Common myeloid progenitor, CD34-positive (primary cell): Measurements from ENCODE around the gene CNTRL.
"Not testable (repeated sequence)": the region's sequence is repeated elsewhere in the genome, so short reads cannot be mapped to it uniquely, and the experiment has no call there.

Experiments
- CTCF ChIA-PET: fragments of 350-600 bp; sonication (Branson Sonifier 250); formaldehyde crosslinking; loops from one replicate; lab custom pipeline; 2021; ENCODE audit warnings: antibody characterized with exemption; lab: Charles Lee
- POLR2A ChIA-PET: fragments of 350-600 bp; sonication (Branson Sonifier 250); formaldehyde crosslinking; loops from one replicate; lab custom pipeline; 2021; ENCODE audit warnings: antibody characterized with exemption; lab: Charles Lee
- DNase-seq, 3 donors: peaks; one replicate each; pipeline versions ENCODE4 v3.0.0 to v3.0.0-alpha.2; 2013
- H3K27ac ChIP-seq, 2 experiments: 1 replicate in 1 of 2; 2 replicates in 1 of 2; pipeline ENCODE4 v1.7.0; 2013; ENCODE audit warnings: inconsistent platforms in 2 of 2, low read length in 2 of 2, mild to moderate bottlenecking in 2 of 2, low read depth in 1 of 2, moderate library complexity in 1 of 2; ENCODE audit not compliant: severe bottlenecking in 2 of 2, insufficient read depth in 1 of 2, poor library complexity in 1 of 2
- H3K27me3 ChIP-seq, 5 experiments: replicated peaks in 2 of 5; 1 replicate in 3 of 5; 2 replicates in 2 of 5; pipeline versions ENCODE4 v1.6.1 to v1.7.0; 2013; ENCODE audit warnings: low read length in 4 of 5, mild to moderate bottlenecking in 2 of 5, moderate library complexity in 2 of 5, inconsistent platforms in 1 of 5; ENCODE audit not compliant: insufficient read depth in 5 of 5, control insufficient read depth in 4 of 5
- H3K36me3 ChIP-seq, 4 experiments: 1 replicate in 2 of 4; 2 replicates in 2 of 4; pipeline versions ENCODE4 v1.6.1 to v1.7.0; 2013; ENCODE audit warnings: low read length in 3 of 4, control low read depth in 1 of 4, mild to moderate bottlenecking in 1 of 4; ENCODE audit not compliant: control insufficient read depth in 4 of 4, insufficient read depth in 4 of 4
- H3K4me1 ChIP-seq, 4 experiments: 1 replicate in 3 of 4; 2 replicates in 1 of 4; pipeline versions ENCODE4 v1.6.1 to v1.7.1; 2013; ENCODE audit warnings: low read length in 3 of 4, mild to moderate bottlenecking in 3 of 4, control low read depth in 1 of 4, inconsistent platforms in 1 of 4, moderate library complexity in 1 of 4; ENCODE audit not compliant: control insufficient read depth in 4 of 4, insufficient read depth in 4 of 4; ENCODE audit errors: control extremely low read depth in 1 of 4
- H3K4me3 ChIP-seq, 7 experiments: 1 replicate in 4 of 7; 2 replicates in 3 of 7; pipeline versions ENCODE4 v1.5.1 to v1.7.0; 2013; ENCODE audit warnings: mild to moderate bottlenecking in 7 of 7, low read length in 6 of 7, moderate library complexity in 6 of 7, inconsistent platforms in 2 of 7, low read depth in 2 of 7, control low read depth in 1 of 7; ENCODE audit not compliant: insufficient read depth in 4 of 7, control insufficient read depth in 1 of 7; ENCODE audit errors: extremely low read depth in 1 of 7
- H3K9me3 ChIP-seq, 5 experiments: 1 replicate in 4 of 5; 2 replicates in 1 of 5; pipeline versions ENCODE4 v1.6.1 to v1.7.1; 2013; ENCODE audit warnings: low read length in 4 of 5, mild to moderate bottlenecking in 2 of 5, inconsistent platforms in 1 of 5, low read depth in 1 of 5, moderate library complexity in 1 of 5; ENCODE audit not compliant: control insufficient read depth in 4 of 5, insufficient read depth in 2 of 5; ENCODE audit errors: control extremely low read depth in 1 of 5
- WGBS: methylation state at CpG from one replicate; pipeline ENCODE4 v1.1.5; 2013; ENCODE audit not compliant: insufficient coverage; 5-methylcytosine and 5-hydroxymethylcytosine counted together

Gene CNTRL

DNA sequence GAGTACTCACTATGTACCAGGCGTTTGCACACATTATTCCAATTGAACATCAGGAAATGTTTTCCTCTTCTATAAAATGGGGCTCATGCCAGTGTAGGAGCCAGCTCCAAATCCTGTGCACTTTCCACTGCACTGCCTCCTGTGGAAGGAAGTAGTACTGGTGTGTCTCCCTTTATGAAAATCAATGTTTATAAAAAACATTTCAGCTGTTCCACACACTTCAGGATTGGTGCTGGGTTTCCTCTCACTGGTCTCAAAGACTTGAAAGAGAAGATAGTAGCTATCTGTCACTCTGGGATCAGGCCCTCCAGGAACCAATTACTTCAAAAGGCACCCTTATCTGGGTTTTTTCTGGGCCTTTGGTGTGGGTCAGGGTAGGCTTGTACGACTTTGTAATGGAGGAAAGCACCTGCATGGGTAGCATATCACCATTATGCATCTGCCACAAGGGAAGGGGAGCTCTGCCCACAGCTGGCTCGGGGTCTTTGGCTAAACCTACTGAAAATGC lies 94.4 kb downstream of the CNTRL start:
- Histone ChIP-seq H3K27me3 (no peaks in the 10 kb centered on the region), H3K36me3 (peaks cover 48 to 94% (median 81%) of the 10 kb centered on the region in 4 experiments), H3K4me3 (no peak overlapping the region), H3K27ac (no peak overlapping the region), H3K4me1 (no peaks in the 10 kb centered on the region), H3K9me3 (no peaks in the 10 kb centered on the region)
- peak in 2 of 3 donors; percentile 36 to 40 for DNase-seq
- ChIA-PET POLR2A (no interaction called here), CTCF (interaction anchor here (1.1 to 5.9 kb wide), 7 partner anchors 8 to 120 kb away, joined by 3 to 36 read pairs (median 4); no protein-coding TSS in a partner anchor)
- WGBS = 72% methylated on average over 3 of the region's 3 CpGs

DNA sequence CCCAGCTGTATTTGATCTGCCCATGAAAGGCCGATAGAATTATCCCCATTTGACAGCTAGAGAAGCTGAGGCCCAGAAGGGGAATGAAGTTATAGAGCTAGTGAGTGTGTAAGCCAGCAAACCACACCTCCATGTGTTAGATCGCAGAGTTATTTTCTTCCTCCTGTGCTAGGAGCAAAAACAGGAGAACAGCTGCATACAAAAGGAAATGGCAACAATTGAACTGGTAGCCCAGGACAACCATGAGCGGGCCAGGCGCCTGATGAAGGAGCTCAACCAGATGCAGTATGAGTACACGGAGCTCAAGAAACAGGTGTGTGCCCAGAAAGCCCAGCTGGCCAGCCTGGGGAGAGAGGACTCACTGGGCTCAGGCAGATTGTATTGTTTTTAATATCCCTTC lies 96.5 kb downstream of the CNTRL start:
- Histone ChIP-seq H3K9me3 (no peaks in the 10 kb centered on the region), H3K27me3 (no peaks in the 10 kb centered on the region), H3K4me3 (no peak overlapping the region), H3K4me1 (no peaks in the 10 kb centered on the region), H3K27ac (no peak overlapping the region), H3K36me3 (peaks cover 45 to 96% (median 76%) of the 10 kb centered on the region in 4 experiments)
- POLR2A ChIA-PET = no interaction called here
- CTCF ChIA-PET = interaction anchor here (1.0 to 3.1 kb wide), 9 partner anchors 9 to 29 kb away, joined by 3 to 11 read pairs (median 4); no protein-coding TSS in a partner anchor
- WGBS = 100% methylated on average over 3 of the region's 5 CpGs
- DNase-seq = no peak

DNA sequence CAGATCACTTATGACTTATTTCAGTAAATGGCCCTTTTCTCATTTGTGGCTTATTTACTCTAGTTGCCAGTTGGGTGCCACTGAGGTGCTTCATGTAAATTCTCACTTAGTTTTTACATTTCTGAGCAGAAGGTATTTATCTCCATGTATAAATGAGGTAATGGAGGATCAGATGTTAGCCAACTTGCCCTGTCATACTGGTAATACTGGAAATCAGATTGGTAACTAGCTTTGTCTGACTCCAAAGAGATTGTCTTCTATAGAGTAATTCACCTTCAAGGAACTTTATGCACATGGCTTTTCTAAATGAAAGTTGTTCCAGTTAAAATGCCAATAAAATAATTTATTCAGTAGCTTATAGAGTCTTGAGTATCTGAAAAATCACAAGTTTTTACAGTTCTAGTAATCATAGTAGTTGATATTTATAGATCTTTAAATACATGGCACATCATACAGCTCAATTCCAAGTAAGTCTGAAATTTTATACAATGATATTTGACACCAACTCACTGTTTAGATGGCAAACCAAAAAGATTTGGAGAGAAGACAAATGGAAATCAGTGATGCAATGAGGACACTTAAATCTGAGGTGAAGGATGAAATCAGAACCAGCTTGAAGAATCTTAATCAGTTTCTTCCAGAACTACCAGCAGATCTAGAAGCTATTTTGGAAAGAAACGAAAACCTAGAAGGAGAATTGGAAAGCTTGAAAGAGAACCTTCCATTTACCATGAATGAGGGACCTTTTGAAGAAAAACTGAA lies 98.2 kb downstream of the CNTRL start:
- Histone ChIP-seq H3K4me3 (no peak overlapping the region), H3K36me3 (peaks cover 39 to 95% (median 80%) of the 10 kb centered on the region in 4 experiments), H3K27me3 (no peaks in the 10 kb centered on the region), H3K4me1 (no peaks in the 10 kb centered on the region), H3K27ac (no peak overlapping the region), H3K9me3 (no peaks in the 10 kb centered on the region)
- no CpG with 5 or more reads among the region's 1 CpG for WGBS
- ChIA-PET CTCF (interaction anchor here (1.2 to 2.9 kb wide), 5 partner anchors 7 to 15 kb away, joined by 3 to 11 read pairs (median 4); no protein-coding TSS in a partner anchor), POLR2A (interaction anchor here (0.6 kb wide), 1 partner anchor 14 kb away, joined by 3 read pairs; no protein-coding TSS in a partner anchor)
- no peak for DNase-seq

DNA sequence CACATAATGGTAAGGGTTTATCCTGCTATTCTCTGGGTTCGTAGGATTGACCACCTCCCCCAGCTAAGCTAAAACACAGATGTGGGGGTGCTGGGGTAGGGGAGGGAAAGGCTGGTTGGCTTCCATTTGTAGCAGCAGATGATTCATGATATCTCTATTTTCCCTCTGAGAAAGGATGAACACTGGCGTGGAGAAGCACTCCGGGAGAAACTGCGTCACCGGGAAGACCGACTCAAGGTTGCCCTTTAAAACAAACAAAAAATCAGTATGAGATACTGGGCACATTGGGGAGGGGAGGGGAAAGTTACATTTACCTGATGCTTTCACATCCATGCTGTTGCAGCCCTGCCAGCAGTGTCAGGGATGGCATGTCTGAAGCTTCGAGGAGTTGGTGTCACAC lies 98.7 kb downstream of the CNTRL start:
- H3K4me1 ChIP-seq = no peaks in the 10 kb centered on the region
- H3K27ac ChIP-seq = no peak overlapping the region
- DNase-seq = no peak
- H3K27me3 ChIP-seq = no peaks in the 10 kb centered on the region
- H3K9me3 ChIP-seq = no peaks in the 10 kb centered on the region
- WGBS = 100% methylated on average over 5 of the region's 7 CpGs
- no peak overlapping the region for H3K4me3 ChIP-seq
- ChIA-PET POLR2A (no interaction called here), CTCF (interaction anchor here (1.2 to 2.9 kb wide), 2 partner anchors 11 to 15 kb away, joined by 3 to 11 read pairs; no protein-coding TSS in a partner anchor)
- peaks cover 37 to 95% (median 76%) of the 10 kb centered on the region in 4 experiments for H3K36me3 ChIP-seq

DNA sequence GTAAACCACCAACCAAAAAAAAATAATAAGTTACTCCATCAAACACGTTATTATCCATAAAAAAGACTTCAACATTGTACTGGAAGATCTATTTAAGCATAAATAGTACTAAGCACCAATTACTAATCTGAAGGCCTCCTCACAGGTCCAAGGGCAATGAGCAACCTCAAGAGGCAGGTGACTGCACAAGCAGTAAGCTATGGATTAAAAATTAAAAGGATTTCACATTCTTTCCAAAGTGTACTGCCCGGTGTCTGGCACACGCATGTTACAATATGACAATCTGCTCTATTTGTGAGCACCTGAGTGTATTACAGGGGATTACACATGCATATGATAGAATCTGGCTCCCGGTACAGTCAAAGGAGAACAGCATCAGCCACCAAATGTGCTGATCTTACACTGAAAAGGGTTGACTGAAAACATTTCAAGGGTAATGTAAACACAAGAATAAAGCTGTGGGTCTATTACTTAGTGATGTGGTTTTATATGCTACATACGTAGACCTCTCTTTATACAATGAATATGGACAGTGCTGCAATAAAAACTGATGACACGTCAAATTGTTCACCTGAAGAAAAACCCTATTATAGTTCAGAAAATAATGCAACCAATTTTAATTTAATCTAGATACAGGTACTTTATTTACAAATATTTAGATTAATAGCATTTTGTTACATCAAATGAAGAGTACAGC lies 104.1 kb downstream of the CNTRL start:
- CTCF ChIA-PET = interaction anchor here (2.2 kb wide), 1 partner anchor 10 kb away, joined by 9 read pairs; no protein-coding TSS in a partner anchor
- H3K9me3 ChIP-seq = no peaks in the 10 kb centered on the region
- no peak overlapping the region for H3K27ac ChIP-seq
- no peak overlapping the region for H3K4me3 ChIP-seq
- peaks cover 27 to 80% (median 50%) of the 10 kb centered on the region in 4 experiments for H3K36me3 ChIP-seq
- DNase-seq = no peak
- peaks cover 7 to 18% (median 14%) of the 10 kb centered on the region in 4 experiments for H3K4me1 ChIP-seq
- POLR2A ChIA-PET = no interaction called here
- WGBS = 97% methylated on average over 3 of the region's 6 CpGs
- H3K27me3 ChIP-seq = no peaks in the 10 kb centered on the region

DNA sequence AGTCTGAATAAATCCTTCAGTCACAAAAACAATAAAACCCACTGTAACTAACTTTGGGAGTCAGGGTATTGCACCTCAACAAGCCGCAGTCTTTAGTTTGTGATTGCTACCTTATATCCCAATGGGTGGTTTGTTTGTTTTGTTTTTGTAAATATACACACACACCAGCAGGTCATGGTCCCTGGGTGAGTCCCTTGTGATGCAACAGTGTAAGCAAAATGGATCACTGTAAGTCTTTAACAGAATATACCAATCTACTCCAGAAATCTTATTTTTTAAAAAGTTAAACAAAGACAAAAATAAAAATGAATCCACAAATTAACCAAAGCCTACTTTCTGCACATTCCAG lies 104.6 kb downstream of the CNTRL start:
- Histone ChIP-seq H3K4me1 (peaks cover 9 to 23% (median 17%) of the 10 kb centered on the region in 4 experiments), H3K36me3 (peaks cover 22 to 75% (median 49%) of the 10 kb centered on the region in 4 experiments)
- H3K9me3 ChIP-seq, H3K27ac ChIP-seq, POLR2A ChIA-PET, DNase-seq, H3K27me3 ChIP-seq, H3K4me3 ChIP-seq: not testable (repeated sequence)
- WGBS = no CpG with 5 or more reads among the region's 1 CpG
- CTCF ChIA-PET = interaction anchor here (2.2 kb wide), 1 partner anchor 9 kb away, joined by 9 read pairs; no protein-coding TSS in a partner anchor
